ENCODE results near the gene TUBG1. TPM values are rescaled to one million over a fixed set of nuclear protein-coding genes. Genes with fewer than 3 reads are reported as not detected.

Gene TUBG1
- total and polyA plus RNA-seq, 9 of the 15 experiments (the other 6 are each of a cell fraction or from before 2014, with no cell fraction given) = 33.1 to 147 (median 66.0) TPM

DNA sequence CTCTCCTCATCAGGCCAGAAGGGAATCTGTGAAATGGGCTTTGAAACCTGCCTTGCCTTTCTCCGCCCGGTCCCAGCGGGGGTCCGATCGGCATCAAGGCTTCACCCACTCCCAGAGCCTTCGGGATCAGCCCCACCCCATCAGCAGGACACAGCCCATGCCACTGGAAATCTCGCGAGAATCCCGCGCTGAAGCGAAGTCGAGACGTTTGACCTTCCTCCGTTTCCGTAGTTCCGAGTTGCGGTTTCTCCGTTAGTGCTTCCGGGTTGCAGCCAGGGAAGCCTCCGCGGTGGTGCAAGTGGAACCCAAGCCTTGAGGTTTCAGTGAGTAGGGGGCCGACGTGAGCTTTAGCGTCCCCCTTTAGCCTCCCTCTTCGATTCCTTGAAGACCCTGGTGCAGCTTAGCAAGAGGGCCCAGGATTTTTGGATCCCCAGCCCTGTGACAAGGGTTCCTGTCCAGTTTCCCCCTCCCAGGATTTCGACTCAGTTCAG is 47.5 kb upstream of the TUBG1 start, which contains the start of gene COASY (continued):
- TF ChIP-seq, protein P1, sequence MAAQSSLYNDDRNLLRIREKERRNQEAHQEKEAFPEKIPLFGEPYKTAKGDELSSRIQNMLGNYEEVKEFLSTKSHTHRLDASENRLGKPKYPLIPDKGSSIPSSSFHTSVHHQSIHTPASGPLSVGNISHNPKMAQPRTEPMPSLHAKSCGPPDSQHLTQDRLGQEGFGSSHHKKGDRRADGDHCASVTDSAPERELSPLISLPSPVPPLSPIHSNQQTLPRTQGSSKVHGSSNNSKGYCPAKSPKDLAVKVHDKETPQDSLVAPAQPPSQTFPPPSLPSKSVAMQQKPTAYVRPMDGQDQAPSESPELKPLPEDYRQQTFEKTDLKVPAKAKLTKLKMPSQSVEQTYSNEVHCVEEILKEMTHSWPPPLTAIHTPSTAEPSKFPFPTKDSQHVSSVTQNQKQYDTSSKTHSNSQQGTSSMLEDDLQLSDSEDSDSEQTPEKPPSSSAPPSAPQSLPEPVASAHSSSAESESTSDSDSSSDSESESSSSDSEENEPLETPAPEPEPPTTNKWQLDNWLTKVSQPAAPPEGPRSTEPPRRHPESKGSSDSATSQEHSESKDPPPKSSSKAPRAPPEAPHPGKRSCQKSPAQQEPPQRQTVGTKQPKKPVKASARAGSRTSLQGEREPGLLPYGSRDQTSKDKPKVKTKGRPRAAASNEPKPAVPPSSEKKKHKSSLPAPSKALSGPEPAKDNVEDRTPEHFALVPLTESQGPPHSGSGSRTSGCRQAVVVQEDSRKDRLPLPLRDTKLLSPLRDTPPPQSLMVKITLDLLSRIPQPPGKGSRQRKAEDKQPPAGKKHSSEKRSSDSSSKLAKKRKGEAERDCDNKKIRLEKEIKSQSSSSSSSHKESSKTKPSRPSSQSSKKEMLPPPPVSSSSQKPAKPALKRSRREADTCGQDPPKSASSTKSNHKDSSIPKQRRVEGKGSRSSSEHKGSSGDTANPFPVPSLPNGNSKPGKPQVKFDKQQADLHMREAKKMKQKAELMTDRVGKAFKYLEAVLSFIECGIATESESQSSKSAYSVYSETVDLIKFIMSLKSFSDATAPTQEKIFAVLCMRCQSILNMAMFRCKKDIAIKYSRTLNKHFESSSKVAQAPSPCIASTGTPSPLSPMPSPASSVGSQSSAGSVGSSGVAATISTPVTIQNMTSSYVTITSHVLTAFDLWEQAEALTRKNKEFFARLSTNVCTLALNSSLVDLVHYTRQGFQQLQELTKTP (IDR thresholded peaks at IDR 0.05; ENCODE audit: low read depth in 1 of 2, partially characterized antibody in 2 of 2) = peak in 1 of 2 experiments; percentile 18
- no peak; the same call in 1 of the 2 replicates for TF ChIP-seq ZNF263 (CRISPR knock-in tag; IDR thresholded peaks at IDR 0.05; ENCODE audit: borderline replicate concordance)
- no peak for TF ChIP-seq NUFIP1 (IDR thresholded peaks at IDR 0.05; ENCODE audit: partially characterized antibody)
- TF ChIP-seq, protein P2, sequence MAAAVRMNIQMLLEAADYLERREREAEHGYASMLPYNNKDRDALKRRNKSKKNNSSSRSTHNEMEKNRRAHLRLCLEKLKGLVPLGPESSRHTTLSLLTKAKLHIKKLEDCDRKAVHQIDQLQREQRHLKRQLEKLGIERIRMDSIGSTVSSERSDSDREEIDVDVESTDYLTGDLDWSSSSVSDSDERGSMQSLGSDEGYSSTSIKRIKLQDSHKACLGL (CRISPR knock-in tag; IDR thresholded peaks at IDR 0.05; ENCODE audit: borderline replicate concordance, poor library complexity, severe bottlenecking) = no peak
- no peak for TF ChIP-seq ZNF77 (CRISPR knock-in tag; IDR thresholded peaks at IDR 0.05)
- TF ChIP-seq MBD2 (IDR thresholded peaks at IDR 0.05; ENCODE audit: borderline replicate concordance, low read depth) = peak; percentile 60; the same call in 1 of the 2 replicates
- peak; percentile 97 for TF ChIP-seq ELF1 (tag; IDR thresholded peaks at IDR 0.05)
- TF ChIP-seq, protein P3, sequence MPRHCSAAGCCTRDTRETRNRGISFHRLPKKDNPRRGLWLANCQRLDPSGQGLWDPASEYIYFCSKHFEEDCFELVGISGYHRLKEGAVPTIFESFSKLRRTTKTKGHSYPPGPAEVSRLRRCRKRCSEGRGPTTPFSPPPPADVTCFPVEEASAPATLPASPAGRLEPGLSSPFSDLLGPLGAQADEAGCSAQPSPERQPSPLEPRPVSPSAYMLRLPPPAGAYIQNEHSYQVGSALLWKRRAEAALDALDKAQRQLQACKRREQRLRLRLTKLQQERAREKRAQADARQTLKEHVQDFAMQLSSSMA (CRISPR knock-in tag; IDR thresholded peaks at IDR 0.05) = no peak
- TF ChIP-seq ZNF324 (CRISPR knock-in tag; IDR thresholded peaks at IDR 0.05) = no peak
- no peak for TF ChIP-seq NCOA2 (IDR thresholded peaks at IDR 0.05; ENCODE audit: partially characterized antibody in 2 of 2)
- no peak for TF ChIP-seq ZC3H11A (IDR thresholded peaks at IDR 0.05; ENCODE audit: low read depth, low read length)
- no peak; the same call in 1 of the 2 replicates for TF ChIP-seq TEAD4 (IDR thresholded peaks at IDR 0.05; ENCODE audit: low read length)
- no peak for TF ChIP-seq TEAD4 (CRISPR knock-in tag; IDR thresholded peaks at IDR 0.05; ENCODE audit: borderline replicate concordance)
- TF ChIP-seq, protein P4, sequence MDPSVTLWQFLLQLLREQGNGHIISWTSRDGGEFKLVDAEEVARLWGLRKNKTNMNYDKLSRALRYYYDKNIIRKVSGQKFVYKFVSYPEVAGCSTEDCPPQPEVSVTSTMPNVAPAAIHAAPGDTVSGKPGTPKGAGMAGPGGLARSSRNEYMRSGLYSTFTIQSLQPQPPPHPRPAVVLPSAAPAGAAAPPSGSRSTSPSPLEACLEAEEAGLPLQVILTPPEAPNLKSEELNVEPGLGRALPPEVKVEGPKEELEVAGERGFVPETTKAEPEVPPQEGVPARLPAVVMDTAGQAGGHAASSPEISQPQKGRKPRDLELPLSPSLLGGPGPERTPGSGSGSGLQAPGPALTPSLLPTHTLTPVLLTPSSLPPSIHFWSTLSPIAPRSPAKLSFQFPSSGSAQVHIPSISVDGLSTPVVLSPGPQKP (CRISPR knock-in tag; IDR thresholded peaks at IDR 0.05) = no peak
- TF ChIP-seq ZEB2 (IDR thresholded peaks at IDR 0.05) = no peak
- TF ChIP-seq, protein P5, sequence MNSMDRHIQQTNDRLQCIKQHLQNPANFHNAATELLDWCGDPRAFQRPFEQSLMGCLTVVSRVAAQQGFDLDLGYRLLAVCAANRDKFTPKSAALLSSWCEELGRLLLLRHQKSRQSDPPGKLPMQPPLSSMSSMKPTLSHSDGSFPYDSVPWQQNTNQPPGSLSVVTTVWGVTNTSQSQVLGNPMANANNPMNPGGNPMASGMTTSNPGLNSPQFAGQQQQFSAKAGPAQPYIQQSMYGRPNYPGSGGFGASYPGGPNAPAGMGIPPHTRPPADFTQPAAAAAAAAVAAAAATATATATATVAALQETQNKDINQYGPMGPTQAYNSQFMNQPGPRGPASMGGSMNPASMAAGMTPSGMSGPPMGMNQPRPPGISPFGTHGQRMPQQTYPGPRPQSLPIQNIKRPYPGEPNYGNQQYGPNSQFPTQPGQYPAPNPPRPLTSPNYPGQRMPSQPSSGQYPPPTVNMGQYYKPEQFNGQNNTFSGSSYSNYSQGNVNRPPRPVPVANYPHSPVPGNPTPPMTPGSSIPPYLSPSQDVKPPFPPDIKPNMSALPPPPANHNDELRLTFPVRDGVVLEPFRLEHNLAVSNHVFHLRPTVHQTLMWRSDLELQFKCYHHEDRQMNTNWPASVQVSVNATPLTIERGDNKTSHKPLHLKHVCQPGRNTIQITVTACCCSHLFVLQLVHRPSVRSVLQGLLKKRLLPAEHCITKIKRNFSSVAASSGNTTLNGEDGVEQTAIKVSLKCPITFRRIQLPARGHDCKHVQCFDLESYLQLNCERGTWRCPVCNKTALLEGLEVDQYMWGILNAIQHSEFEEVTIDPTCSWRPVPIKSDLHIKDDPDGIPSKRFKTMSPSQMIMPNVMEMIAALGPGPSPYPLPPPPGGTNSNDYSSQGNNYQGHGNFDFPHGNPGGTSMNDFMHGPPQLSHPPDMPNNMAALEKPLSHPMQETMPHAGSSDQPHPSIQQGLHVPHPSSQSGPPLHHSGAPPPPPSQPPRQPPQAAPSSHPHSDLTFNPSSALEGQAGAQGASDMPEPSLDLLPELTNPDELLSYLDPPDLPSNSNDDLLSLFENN (IDR thresholded peaks at IDR 0.05; ENCODE audit: low read depth in 2 of 2, low read length in 2 of 2) = 0 out of 4 replicates have a peak, but pooled peaks of 1 of the 2 experiments have one; percentile 21
